Metanephros (tissue), 1 donor: ENCODE data around the gene SLC4A8. TPM values are rescaled to one million over a fixed set of nuclear protein-coding genes. Genes with fewer than 3 reads are reported as not detected.

Experiments used
- total RNA-seq: library from RNA; depleted of rRNA; stranded (reverse); fragments of >200 nt; gene quantifications from one replicate; pipeline ENCODE4 v1.2.3, GENCODE V29; 2014

SLC4A8 gene
- total RNA-seq: 3.0 TPM

DNA sequence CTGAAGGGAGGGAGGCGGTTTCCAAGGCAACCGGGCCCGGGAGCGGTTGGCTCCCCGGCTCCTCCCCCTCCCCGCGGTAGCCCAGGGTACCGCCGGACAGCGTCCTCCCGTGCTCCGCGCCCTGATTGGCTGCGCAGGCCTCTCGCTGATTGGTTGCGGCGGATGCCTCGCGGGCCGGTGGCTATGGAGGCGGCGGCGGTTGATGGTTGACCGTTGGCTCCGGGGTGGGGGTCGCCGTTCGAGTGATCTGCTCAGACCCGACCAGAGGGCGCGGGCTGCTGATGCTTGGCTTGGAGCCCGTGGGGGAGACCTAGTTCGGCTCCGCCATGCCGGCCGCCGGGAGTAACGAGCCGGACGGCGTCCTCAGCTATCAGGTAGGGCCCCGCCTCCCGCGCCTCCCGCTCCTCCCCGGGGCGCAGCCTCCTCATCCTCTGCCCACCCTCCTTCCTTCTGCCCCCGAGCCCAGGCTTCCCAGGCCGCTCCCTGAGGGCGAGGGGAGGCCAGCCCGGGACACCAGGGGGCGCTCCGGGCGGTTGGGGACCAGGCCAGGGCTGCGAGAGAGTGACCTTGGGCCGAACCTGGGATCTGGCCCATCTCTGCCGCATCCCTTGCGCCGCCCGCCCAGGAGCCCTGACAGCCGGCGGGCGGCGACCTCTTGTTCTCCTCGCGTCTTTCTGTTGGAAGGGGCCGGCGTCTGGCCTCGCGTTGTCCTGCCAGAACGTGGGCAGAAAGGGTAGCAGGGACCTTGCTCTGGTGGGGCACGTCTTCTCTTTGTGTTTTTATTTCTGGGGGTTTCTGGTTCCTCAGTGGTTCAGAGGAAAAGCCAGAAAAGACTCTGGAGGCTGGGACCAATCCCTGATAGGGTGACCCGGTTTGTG is at the start of gene SLC4A8:
Gene SLC4A8 (plus strand): TSS at position 170 of the 878 bp plus-strand sequence. CDS start 157 bp downstream, at position 327.

DNA sequence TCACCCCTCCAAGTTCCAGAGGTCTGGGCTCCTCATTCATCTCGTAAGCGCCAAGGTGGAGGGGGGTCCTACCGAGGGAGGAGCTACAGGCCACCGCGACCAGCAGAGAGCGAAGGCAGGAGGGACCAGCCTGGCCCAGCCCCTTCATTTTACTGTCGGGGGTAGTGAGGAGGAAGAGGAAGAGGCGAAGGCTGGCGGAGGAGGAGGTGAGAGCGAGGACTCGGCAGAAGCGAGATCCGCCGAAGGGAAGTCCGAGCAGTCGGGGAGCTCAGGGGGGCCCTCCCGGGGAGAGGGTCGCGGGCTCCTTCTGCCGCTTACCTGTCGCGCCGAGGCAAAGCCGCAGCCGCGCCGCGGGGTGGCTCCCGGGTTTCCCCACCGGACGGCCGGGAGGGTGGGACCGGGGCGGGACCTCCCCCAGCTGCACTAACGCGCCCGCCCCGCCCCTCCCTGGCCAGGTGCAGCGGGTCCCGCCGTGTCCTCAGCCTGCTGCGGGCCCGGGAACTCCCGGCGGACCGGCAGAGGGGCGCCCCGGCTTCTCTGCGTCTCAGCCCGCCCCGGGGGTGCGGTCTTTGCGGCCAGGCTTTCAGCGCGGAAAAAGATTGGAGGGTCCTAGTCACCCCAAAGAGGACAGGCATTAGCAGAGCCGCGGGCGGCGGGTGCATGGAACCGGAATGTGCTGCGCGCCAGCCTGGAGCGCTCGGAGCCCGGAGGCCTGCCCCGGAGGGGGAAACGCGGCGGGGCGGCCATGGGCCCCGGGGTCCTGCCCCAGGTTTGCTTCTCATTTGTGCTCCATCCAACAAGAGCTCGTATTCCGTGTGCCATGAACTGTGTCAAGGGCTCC is 33.1 kb upstream of the SLC4A8 start, which contains the start of gene GALNT6:
Gene GALNT6 (minus strand): TSS at position 124 of the 841 bp plus-strand sequence. CDS start 11,625 bp downstream, outside the sequence.

Other genes with a start within 250 kb of the SLC4A8 start
- 5.1 TPM for gene POU6F1, start 206.8 kb upstream of the SLC4A8 start, total RNA-seq
- 184 TPM for gene DAZAP2, start 186.0 kb upstream of the SLC4A8 start, total RNA-seq
- 13.8 TPM for gene SMAGP, start 154.4 kb upstream of the SLC4A8 start, total RNA-seq
- gene BIN2, start 100.7 kb upstream of the SLC4A8 start, total RNA-seq: 4.3 TPM
- not detected for gene CELA1, start 78.2 kb upstream of the SLC4A8 start, total RNA-seq
- gene GALNT6, start 33.4 kb upstream of the SLC4A8 start, total RNA-seq: 8.6 TPM
- gene SCN8A, start 166.4 kb downstream of the SLC4A8 start, total RNA-seq: 3.7 TPM